Measurements from ENCODE around the gene ZDHHC12.

Gene ZDHHC12

DNA sequence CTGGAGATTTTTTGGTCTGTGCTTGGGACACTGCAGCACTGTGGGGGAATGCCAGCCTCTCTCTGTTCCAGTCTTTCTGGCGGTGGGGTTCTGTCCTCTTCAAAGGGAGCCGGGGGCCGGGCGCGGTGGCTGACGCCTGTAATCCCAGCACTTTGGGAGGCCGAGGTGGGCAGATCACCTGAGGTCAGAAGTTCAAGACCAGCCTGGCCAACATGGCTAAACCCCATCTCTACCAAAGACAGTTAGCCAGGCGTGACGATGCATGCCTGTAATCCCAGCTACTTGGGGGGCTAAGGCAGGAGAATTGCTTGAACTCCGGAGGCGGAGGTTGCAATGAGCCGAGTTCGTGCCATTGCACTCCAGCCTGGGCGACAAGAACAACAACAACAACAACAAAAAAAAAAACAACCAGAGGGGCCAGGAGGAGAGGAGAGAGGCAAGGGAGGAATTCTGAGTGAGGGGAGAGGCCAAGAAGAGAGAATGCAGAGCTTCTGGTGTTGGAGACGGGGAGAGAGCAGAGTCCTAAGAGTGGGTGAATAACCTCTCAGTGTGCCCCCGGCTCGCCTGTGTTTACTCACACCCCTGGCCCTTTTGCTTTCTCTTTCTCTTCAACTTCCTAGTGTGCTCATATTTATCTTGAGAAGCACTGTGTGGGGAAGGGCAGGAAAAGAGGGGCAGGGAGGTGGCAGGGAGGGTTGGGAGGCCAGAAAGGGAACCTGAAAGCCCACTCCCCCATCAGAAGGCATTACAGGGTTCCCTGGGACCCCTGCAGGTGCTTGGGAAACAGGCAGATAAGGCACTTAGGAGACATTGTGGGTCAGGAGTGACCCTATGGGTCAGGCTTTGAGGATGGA, 38.1 kb downstream of the ZDHHC12 start:
- Histone ChIP-seq H3K9me3 (ENCODE audit: severe bottlenecking) (no peaks in the 10 kb centered on the region), H3K27me3 (ENCODE audit: insufficient read depth, low read depth, severe bottlenecking) (no peaks in the 10 kb centered on the region), H3K36me3 (peaks cover 12% of the 10 kb centered on the region), H3K27ac (peak overlapping the region; percentile 92), H3K4me3 (ENCODE audit: low read depth, low read length) (peak overlapping the region; percentile 7)
- no peak for TF ChIP-seq CTCF (IDR thresholded peaks at IDR 0.05; ENCODE audit: low read depth, low read length)
- DNase-seq, result peak; percentile 68

DNA sequence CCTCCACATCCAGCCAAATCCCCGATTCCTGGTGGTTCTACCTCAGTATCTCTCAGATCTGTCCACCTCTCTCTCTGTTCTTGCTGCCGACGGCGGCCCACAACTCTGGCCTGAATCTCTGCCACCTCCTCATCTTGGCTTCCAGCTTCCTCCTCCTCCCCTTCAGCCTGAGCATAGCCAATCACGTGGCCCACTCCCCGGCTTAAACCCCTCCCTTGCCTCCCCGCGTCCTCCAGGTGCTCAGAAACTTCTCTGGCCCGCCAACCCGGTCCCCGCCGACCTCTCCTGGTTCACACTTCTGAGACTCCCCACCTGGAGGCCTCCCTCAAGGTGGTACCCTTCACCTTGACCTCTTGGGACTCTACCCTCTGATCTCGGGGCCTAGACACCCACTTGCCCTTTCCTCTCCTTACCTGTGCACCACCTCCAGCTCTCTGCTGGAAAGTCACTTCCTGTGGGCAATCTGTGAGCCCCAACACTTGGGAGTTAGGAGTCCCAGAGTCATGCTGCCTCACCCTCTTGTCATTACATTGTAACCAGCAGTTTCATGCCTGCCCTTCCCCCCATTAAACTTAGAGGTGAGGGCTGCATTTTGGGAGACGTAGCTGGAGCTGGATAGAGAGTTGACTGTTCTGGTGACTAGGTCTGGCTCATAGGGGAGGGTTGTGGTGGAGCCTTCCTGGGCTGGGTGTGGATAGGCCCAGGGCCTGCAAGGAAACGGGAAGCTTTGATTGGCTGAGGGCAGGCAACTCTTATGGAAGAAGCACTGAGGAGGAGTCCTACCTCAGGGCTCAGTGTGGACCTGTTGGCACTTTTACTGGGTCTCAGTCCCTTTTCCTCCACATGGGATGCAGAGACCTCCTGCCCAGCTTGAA, 39.4 kb downstream of the ZDHHC12 start:
- no peaks in the 10 kb centered on the region for H3K9me3 ChIP-seq (ENCODE audit: severe bottlenecking)
- peak; percentile 92 for DNase-seq
- peak overlapping the region; percentile 67 for H3K4me3 ChIP-seq (ENCODE audit: low read depth, low read length)
- 0 out of 2 replicates have a peak, but pooled peaks cover 3% of the 10 kb centered on the region for H3K36me3 ChIP-seq
- H3K27me3 ChIP-seq (ENCODE audit: insufficient read depth, low read depth, severe bottlenecking), result no peaks in the 10 kb centered on the region
- peak overlapping the region; percentile 92 for H3K27ac ChIP-seq
- no peak for TF ChIP-seq CTCF (IDR thresholded peaks at IDR 0.05; ENCODE audit: low read depth, low read length)

DNA sequence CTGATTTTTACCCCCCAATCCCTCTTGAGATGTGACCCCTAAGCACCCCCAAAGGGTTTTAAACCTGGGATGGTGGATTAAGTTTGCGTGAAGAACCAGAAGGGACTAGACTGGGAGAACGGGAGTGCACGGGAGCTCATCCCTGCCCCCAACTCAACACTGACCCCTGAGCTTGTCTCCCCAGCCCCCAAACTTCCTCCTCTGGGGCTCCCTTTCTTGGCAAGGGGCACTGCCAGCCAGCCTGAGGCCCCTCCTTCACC, 39.9 kb downstream of the ZDHHC12 start:
- no peak for DNase-seq
- Histone ChIP-seq H3K9me3 (ENCODE audit: severe bottlenecking) (no peaks in the 10 kb centered on the region), H3K27ac (peak overlapping the region; percentile 92), H3K27me3 (ENCODE audit: insufficient read depth, low read depth, severe bottlenecking) (no peaks in the 10 kb centered on the region), H3K4me3 (ENCODE audit: low read depth, low read length) (peak overlapping the region; percentile 67), H3K36me3 (0 out of 2 replicates have a peak, but pooled peaks cover 3% of the 10 kb centered on the region)
- no peak for TF ChIP-seq CTCF (IDR thresholded peaks at IDR 0.05; ENCODE audit: low read depth, low read length)

DNA sequence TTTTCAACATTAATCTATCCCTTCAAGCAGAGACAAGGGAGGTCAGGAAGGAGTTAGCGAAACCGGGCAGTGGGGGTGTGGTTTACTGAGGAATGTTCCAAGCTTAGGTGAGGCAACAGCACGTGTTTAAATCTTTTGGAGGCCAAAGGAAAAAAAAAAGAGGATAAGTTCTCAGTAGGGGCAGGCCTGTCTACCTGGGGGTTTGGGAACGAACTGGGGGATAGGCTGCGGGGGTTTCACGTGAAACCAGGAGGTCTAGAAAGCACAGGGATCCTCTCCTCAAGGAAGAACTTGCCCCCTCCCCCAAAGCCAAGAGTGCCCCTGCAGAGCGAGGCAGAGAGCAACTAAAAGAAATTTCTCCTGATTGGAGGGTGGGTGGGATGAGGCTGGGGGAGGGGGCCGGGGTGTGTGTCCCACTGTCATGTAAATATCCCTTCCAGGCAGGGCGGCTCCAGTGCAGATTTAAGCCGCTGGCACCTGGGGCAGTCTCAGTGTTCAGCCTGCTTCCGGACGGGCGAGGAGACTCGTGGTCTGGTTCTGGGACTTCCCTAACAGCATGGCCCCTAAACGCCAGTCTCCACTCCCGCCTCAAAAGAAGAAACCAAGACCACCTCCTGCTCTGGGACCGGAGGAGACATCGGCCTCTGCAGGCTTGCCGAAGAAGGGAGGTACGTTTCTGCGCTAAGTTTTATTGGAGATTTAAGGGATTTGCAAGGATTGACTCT, 40.4 kb downstream of the ZDHHC12 start:
- 0 out of 2 replicates have a peak, but pooled peaks cover 3% of the 10 kb centered on the region for H3K36me3 ChIP-seq
- no peak for TF ChIP-seq CTCF (IDR thresholded peaks at IDR 0.05; ENCODE audit: low read depth, low read length)
- DNase-seq, result peak; percentile 86

DNA sequence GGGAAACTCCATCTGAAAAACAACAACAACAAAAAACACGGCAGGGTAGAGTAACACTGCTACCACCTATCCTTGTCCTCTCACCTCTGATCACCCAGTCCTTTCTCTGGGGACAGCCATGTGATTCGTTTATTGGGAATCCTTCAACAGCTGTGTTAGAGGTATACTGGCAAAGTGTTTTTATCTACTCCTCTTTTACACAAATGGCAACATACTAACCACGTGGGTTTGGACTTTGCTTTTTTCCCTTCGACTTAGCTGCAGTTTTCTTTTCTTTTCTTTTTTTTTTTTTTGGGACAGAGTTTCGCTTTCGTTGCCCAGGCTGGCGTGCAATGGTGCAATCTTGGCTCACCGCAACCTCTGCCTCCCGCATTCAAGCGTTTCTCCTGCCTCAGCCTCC, 46.1 kb downstream of the ZDHHC12 start:
- H3K27me3 ChIP-seq (ENCODE audit: insufficient read depth, low read depth, severe bottlenecking), result no peaks in the 10 kb centered on the region
- no peak for TF ChIP-seq CTCF (IDR thresholded peaks at IDR 0.05; ENCODE audit: low read depth, low read length)
- H3K36me3 ChIP-seq, result no peaks in the 10 kb centered on the region

More for the DNA sequence above, 40.4 kb downstream of the ZDHHC12 start:
- H3K9me3 ChIP-seq (ENCODE audit: severe bottlenecking), result no peaks in the 10 kb centered on the region
- peak overlapping the region; percentile 67 for H3K4me3 ChIP-seq (ENCODE audit: low read depth, low read length)
- H3K27ac ChIP-seq, result peak overlapping the region; percentile 92
- H3K27me3 ChIP-seq (ENCODE audit: insufficient read depth, low read depth, severe bottlenecking), result no peaks in the 10 kb centered on the region

More for the DNA sequence above, 46.1 kb downstream of the ZDHHC12 start:
- H3K27ac ChIP-seq, result no peak overlapping the region
- H3K9me3 ChIP-seq (ENCODE audit: severe bottlenecking), result no peaks in the 10 kb centered on the region
- no peak for DNase-seq
- H3K4me3 ChIP-seq (ENCODE audit: low read depth, low read length), result no peak overlapping the region

Data from WERI-Rb-1 (cell line).